Nephron progenitor cell (in vitro differentiated cells): ENCODE data around the gene SPATA9.
"Not testable (repeated sequence)": the region's sequence is repeated elsewhere in the genome, so short reads cannot be mapped to it uniquely, and the experiment has no call there.

Experiments
- DNase-seq: peaks from one replicate; pipeline ENCODE4 v3.0.0; 2021
- H3K27ac Mint-ChIP-seq: 2 replicates; pipeline ENCODE4 v1.8.0; 2021; ENCODE audit warnings: mild to moderate bottlenecking, moderate library complexity, mixed read lengths
- H3K27me3 Mint-ChIP-seq: 2 replicates; pipeline ENCODE4 v1.8.0; 2021; ENCODE audit warnings: mild to moderate bottlenecking, low read depth, mixed read lengths; ENCODE audit not compliant: poor library complexity
- H3K36me3 Mint-ChIP-seq: 2 replicates; pipeline ENCODE4 v1.8.0; 2021; ENCODE audit warnings: low read depth, mixed read lengths
- H3K4me1 Mint-ChIP-seq: 2 replicates; pipeline ENCODE4 v1.8.0; 2021; ENCODE audit warnings: mixed read lengths
- H3K4me3 Mint-ChIP-seq: 2 replicates; pipeline ENCODE4 v1.8.0; 2021; ENCODE audit warnings: mild to moderate bottlenecking, moderate library complexity, mixed read lengths
- H3K9me3 Mint-ChIP-seq: 2 replicates; pipeline ENCODE4 v1.8.0; 2021; ENCODE audit warnings: mild to moderate bottlenecking, moderate library complexity, mixed read lengths
- TF ChIP-seq, protein P1 (sequence below): fragments of 200-600 bp; sonication (generic); IDR thresholded peaks from 2 replicates; pipeline ENCODE4 v1.5.0; 2021; ENCODE audit warnings: antibody characterized with exemption

SPATA9 gene

DNA sequence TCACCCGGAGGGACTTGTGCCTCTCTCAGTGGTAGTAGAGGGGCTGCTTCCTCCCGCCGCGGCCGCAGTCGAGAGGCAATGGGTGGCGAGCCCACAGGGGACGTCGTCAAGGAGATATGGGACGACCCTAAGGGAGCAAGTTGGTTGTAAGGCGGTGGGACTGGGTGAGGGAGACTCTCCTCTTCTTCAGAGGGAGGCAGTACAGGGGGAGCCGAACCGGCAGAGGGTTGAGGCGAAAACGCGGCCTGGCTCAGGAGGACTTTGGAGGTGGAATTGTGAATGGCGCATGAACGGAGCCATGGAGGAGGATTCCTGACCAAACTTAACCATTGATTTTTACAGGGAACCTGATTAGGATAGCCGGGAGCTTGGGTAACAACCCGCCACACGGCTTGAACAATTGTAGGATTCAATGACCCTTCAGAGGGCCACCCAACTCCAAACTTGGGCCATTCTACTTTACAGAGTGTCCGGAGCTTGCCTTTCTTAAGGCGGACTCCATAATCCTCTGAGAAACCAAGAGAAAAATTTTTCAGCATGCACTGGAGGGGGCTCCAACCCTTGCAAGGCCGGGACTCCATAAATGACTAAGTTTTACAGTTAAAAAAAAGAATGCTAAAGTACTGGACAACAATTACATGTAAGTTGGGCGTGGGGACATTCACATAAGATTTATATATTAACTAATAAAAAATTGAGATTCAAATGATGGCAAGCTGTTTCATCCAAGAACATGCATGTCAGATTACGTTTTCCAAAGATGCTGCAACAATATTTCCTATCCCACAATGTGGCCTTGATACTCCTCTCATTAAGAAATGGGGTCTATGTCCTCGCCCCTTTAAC, 28.9 kb upstream of the SPATA9 start:
- peaks cover 9% of the 10 kb centered on the region for H3K27me3 Mint-ChIP-seq
- peak overlapping the region; percentile 89 for H3K27ac Mint-ChIP-seq
- DNase-seq, result peak; percentile 30
- H3K36me3 Mint-ChIP-seq, result peaks cover 33% of the 10 kb centered on the region
- H3K4me1 Mint-ChIP-seq, result peaks cover 51% of the 10 kb centered on the region
- TF ChIP-seq, protein P1, sequence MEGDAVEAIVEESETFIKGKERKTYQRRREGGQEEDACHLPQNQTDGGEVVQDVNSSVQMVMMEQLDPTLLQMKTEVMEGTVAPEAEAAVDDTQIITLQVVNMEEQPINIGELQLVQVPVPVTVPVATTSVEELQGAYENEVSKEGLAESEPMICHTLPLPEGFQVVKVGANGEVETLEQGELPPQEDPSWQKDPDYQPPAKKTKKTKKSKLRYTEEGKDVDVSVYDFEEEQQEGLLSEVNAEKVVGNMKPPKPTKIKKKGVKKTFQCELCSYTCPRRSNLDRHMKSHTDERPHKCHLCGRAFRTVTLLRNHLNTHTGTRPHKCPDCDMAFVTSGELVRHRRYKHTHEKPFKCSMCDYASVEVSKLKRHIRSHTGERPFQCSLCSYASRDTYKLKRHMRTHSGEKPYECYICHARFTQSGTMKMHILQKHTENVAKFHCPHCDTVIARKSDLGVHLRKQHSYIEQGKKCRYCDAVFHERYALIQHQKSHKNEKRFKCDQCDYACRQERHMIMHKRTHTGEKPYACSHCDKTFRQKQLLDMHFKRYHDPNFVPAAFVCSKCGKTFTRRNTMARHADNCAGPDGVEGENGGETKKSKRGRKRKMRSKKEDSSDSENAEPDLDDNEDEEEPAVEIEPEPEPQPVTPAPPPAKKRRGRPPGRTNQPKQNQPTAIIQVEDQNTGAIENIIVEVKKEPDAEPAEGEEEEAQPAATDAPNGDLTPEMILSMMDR, result no peak
- H3K4me3 Mint-ChIP-seq, result peak overlapping the region; percentile 83
- H3K9me3 Mint-ChIP-seq, result peaks cover 6% of the 10 kb centered on the region

DNA sequence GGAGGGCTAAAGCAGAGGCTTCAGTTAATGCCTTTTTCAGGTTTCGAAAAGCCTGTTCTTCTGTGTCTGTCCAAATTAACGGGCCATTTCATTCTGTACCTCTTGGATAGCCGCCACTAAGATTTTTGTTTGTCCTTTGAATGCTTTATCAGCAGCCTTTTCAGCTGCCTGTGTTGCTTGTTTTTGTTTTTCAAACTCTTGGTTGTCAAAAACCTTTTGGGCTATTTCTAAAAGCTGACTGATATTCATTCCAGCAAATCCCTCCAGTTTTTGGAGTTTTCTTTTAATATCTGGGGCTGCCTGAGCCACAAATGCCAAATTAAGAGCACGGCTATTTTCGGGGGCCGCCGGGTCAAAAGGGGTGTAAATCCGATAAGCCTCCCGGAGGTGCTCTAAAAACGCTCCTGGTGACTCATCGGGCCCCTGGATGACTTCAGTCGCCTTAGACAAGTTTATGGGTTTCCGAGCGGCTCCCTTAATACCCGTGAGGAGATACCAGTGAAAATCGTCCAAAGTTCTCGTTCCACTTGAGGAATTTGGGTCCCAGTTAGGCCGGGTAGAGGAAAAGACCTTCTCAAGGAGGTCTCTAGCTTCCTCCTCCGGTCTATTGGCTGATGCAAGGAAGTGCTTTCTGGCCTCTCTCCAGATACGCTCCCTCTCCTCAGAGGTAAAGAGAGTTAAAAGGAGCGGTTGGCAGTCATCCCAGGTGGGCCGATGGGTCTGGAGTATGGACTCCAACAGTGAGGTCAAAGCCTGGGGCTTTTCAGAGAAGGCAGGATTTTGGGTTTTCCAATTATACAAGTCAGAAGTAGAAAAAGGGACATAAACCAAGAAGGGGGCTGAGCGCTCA, 28.1 kb upstream of the SPATA9 start:
- H3K9me3 Mint-ChIP-seq, DNase-seq, H3K27me3 Mint-ChIP-seq: not testable (repeated sequence)
- Mint-ChIP-seq H3K4me3 (peak overlapping the region; percentile 83), H3K27ac (peak overlapping the region; percentile 89), H3K36me3 (peaks cover 26% of the 10 kb centered on the region), H3K4me1 (peaks cover 51% of the 10 kb centered on the region)

DNA sequence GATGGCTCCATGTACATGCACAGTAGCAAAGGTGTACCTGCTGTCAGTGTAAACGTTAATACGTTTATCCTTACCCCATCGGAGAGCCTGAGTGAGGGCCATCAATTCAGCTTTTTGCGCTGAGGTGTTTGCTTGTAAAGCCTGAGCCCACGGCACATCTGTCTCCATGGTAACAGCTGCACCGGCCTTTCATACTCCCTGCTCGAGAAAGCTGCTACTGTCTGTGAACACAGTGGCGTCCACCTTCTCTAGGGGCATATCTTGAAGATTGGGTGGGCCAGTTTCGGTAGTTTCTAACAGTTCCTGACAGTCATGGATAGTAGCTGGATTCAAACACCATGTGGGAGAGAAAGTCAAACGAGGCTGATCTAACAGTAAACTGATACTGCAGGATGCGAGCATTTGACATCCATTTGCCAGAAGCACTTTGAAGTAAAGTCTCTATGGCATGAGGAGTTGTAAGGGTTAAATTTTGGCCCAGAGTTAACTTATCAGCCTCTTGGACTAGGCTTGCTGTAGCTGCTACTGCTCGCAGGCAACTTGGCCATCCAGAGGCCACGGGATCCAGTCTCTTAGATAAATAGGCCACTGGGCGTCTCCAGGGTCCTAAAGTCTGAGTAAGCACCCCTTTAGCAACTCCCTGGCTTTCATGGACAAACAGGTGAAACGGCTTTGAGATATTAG, 27.3 kb upstream of the SPATA9 start:
- Mint-ChIP-seq H3K27ac (no peak overlapping the region), H3K27me3 (peaks cover 7% of the 10 kb centered on the region), H3K9me3 (peaks cover 6% of the 10 kb centered on the region), H3K36me3 (peaks cover 22% of the 10 kb centered on the region), H3K4me1 (peaks cover 51% of the 10 kb centered on the region), H3K4me3 (peak overlapping the region; percentile 83)
- TF ChIP-seq, protein P1, result no peak
- DNase-seq, result peak; percentile 29

DNA sequence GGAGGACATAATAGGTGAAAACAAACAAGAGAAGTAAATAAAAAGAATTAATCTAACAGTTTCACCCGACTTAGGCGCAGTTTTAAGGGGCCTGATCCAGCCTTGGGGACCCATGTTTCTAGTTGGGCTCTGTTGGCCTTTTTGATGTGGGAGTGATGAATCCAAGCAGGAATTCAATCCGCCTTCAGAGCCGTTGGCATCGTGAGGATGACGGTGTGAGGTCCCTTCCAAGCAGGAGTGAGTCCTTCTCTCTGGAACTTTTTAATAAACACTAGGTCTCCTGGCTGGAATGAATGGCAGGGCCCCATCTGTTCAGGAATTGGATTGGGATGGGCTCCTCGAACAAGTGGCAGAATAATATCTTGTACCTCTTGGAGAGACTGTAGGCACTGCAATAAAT, 26.1 kb upstream of the SPATA9 start:
- TF ChIP-seq, protein P1, result no peak
- Mint-ChIP-seq H3K27ac (no peak overlapping the region), H3K36me3 (peaks cover 15% of the 10 kb centered on the region), H3K4me3 (no peak overlapping the region), H3K4me1 (peaks cover 45% of the 10 kb centered on the region), H3K9me3 (peaks cover 6% of the 10 kb centered on the region), H3K27me3 (peaks cover 5% of the 10 kb centered on the region)
- DNase-seq, result no peak

DNA sequence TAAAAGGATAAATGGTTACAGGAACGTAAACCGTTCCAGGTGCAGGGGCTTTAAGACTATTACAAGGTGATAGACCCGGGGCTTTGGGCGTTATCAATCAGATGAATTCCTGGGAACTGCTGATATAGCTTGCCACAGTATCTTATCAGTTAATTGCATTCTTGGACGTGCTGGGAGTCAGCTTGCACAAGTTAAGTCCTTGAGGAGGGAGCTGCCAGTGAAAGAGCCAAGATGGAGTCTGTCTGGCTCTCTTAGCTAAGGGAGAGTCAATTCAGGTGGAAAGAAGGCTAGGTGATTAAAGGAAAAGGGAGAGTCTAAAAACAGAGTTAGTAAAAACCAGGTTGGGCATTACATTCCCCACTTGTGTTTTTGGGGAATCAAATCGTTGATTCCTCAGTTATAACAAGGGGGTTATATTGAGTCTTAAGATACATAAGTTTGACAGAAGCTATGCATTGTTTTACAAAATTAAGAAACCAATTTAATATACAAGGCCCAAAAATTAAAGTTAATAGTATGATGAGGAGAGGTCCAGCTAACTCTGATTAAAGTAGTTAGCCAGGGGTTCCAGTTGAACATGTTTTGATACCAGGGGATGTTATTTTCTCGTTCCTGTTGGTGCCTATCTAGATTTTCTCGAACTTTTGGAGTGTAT, 24.9 kb upstream of the SPATA9 start:
- H3K27ac Mint-ChIP-seq, DNase-seq, H3K9me3 Mint-ChIP-seq, H3K27me3 Mint-ChIP-seq, H3K36me3 Mint-ChIP-seq, H3K4me3 Mint-ChIP-seq: not testable (repeated sequence)
- H3K4me1 Mint-ChIP-seq, result peaks cover 45% of the 10 kb centered on the region

DNA sequence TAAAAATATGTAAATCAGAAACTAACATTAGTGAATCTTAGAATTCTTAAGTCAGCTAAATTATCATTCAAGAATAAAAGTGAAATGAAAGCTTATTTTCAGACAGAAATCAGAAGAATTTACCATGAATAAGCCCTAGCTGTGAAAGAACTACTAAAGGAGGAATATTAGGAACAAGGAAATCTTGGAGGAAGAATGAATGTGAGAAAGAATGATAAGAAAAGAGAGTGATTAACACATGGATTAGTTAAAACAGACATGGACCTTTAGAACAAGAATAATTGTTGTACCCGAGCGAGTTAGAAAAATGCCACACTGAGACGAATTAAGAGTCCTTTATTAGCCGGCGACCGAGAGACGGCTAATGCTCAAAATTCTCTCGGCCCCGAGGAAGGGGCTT, 24.3 kb upstream of the SPATA9 start:
- peak overlapping the region; percentile 64 for H3K27ac Mint-ChIP-seq
- H3K9me3 Mint-ChIP-seq, result no peaks in the 10 kb centered on the region
- no peak overlapping the region for H3K4me3 Mint-ChIP-seq
- TF ChIP-seq, protein P1, result no peak
- peaks cover 43% of the 10 kb centered on the region for H3K4me1 Mint-ChIP-seq
- no peak for DNase-seq
- H3K36me3 Mint-ChIP-seq, result peaks cover 9% of the 10 kb centered on the region
- H3K27me3 Mint-ChIP-seq, result peaks cover 5% of the 10 kb centered on the region

DNA sequence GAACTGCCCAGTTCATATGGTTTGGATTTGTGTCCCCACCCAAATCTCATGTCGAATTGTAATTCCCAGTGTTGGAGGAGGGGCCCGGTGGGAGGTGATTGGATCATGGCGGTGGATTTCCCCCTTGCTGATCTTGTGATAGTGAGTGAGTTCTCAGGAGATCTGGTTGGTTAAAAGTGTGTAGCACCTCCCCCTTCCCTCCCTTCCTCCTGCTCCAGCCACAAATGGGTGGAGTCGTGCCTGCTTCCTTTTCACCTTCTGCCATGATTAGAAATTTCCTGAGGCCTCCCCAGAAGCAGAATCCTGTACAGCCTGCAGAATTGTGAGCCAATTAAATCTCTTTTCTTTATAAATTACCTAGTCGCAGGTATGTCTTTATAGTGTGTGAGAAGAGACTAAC, 23.4 kb upstream of the SPATA9 start:
- H3K36me3 Mint-ChIP-seq, H3K27me3 Mint-ChIP-seq, H3K27ac Mint-ChIP-seq, H3K4me3 Mint-ChIP-seq, H3K9me3 Mint-ChIP-seq, DNase-seq: not testable (repeated sequence)
- peaks cover 43% of the 10 kb centered on the region for H3K4me1 Mint-ChIP-seq
